ELF-1 (cell line): ENCODE measurements around the gene CREG1.

ENCODE experiments used
- DNase-seq: peaks from one replicate; pipeline ENCODE4 v3.0.0-alpha.2; 2016; ENCODE audit warnings: low read depth, low spot score

Gene CREG1

GRCh38 chr1:167507719-167508118, 45.8 kb downstream of the CREG1 start:
- DNase-seq: no peak

GRCh38 chr1:167504467-167504827, 49.1 kb downstream of the CREG1 start:
- DNase-seq: no peak

- peak; percentile 40 for DNase-seq
Measured at GRCh38 chr1:167503626-167504466, 49.7 kb downstream of the CREG1 start.

- DNase-seq: peak; percentile 67
Measured at GRCh38 chr1:167502719-167503462, 50.7 kb downstream of the CREG1 start.

GRCh38 chr1:167502192-167502551, 51.4 kb downstream of the CREG1 start:
- DNase-seq: no peak

- no peak for DNase-seq
Measured at GRCh38 chr1:167501515-167502191, 51.9 kb downstream of the CREG1 start.

- DNase-seq: no peak
Measured at GRCh38 chr1:167500283-167500860, 53.2 kb downstream of the CREG1 start.

GRCh38 chr1:167499664-167500101, 53.9 kb downstream of the CREG1 start:
- no peak for DNase-seq

GRCh38 chr1:167499106-167499505, 54.5 kb downstream of the CREG1 start:
- no peak for DNase-seq

GRCh38 chr1:167496797-167497619, 56.6 kb downstream of the CREG1 start:
- no peak for DNase-seq

GRCh38 chr1:167493372-167493771, 60.2 kb downstream of the CREG1 start:
- no peak for DNase-seq

GRCh38 chr1:167492481-167492910, 61.1 kb downstream of the CREG1 start:
- no peak for DNase-seq

GRCh38 chr1:167491586-167492461, 61.7 kb downstream of the CREG1 start:
- peak; percentile 61 for DNase-seq
